HepG2 (cell line): ENCODE measurements around the gene KCNJ14. TPM values are rescaled to one million over a fixed set of nuclear protein-coding genes. Genes with fewer than 3 reads are reported as not detected.

ENCODE experiments used
- ASH2L ChIP-seq: fragments of 300-600, 200-600 bp; sonication (generic); IDR thresholded peaks from 2 replicates; pipeline ENCODE4 v1.7.0; 2017; ENCODE audit warnings: low read depth, mild to moderate bottlenecking, moderate library complexity, mixed read lengths, low read length; ENCODE audit not compliant: insufficient read length
- ATF7-NPFF ChIP-seq: sonication (generic); formaldehyde crosslinking; IDR thresholded peaks from 2 replicates; pipeline ENCODE4 v1.8.1; 2023; ENCODE audit warnings: mild to moderate bottlenecking, low read depth, missing genetic modification reagents, moderate library complexity
- CBX1 ChIP-seq: IDR thresholded peaks from one replicate; pipeline ENCODE4 v1.6.1; 2016; ENCODE audit warnings: antibody characterized with exemption, low read depth
- CENPX ChIP-seq: sonication (generic); formaldehyde crosslinking; IDR thresholded peaks from 2 replicates; pipeline ENCODE4 v1.9.0; 2021; ENCODE audit warnings: mild to moderate bottlenecking, missing genetic modification reagents, moderate library complexity
- MEIS1 ChIP-seq: sonication (generic); formaldehyde crosslinking; IDR thresholded peaks from 2 replicates; pipeline ENCODE4 v1.9.0; 2021; ENCODE audit warnings: mild to moderate bottlenecking, missing genetic modification reagents, moderate library complexity, borderline replicate concordance
- SATB2 ChIP-seq: sonication (generic); formaldehyde crosslinking; IDR thresholded peaks from 2 replicates; pipeline ENCODE4 v1.5.0; 2020; ENCODE audit warnings: missing genetic modification reagents
- SMC3 ChIP-seq: IDR thresholded peaks from 2 replicates; pipeline ENCODE4 v1.6.1; 2011; ENCODE audit warnings: low read length, improper control_type of control experiment
- ZNF10 ChIP-seq: sonication (generic); formaldehyde crosslinking; IDR thresholded peaks from 2 replicates; pipeline ENCODE4 v1.4.0; 2020; ENCODE audit warnings: mild to moderate bottlenecking, low read depth, missing genetic modification reagents, borderline replicate concordance
- ZNF12 ChIP-seq: sonication (generic); formaldehyde crosslinking; IDR thresholded peaks from 2 replicates; pipeline ENCODE4 v1.5.0; 2020; ENCODE audit warnings: missing genetic modification reagents
- ZNF33B ChIP-seq: sonication (generic); formaldehyde crosslinking; IDR thresholded peaks from 2 replicates; pipeline ENCODE4 v1.5.1; 2020; ENCODE audit warnings: mild to moderate bottlenecking, missing genetic modification reagents
- ZSCAN20 ChIP-seq: sonication (generic); formaldehyde crosslinking; IDR thresholded peaks from 2 replicates; pipeline ENCODE4 v1.4.0; 2020; ENCODE audit warnings: missing genetic modification reagents, mild to moderate bottlenecking, borderline replicate concordance
- polyA plus RNA-seq, 8 experiments: library from polyadenylated mRNA; depleted of rRNA in 3 of 8; stranded (reverse) in 7 of 8; unstranded in 1 of 8; fragments of >200 nt; fragmentation: Illumina TruSeq in 4 of 8; extraction: Trizol in 4 of 8; gene quantifications; 2 replicates each; pipeline versions ENCODE4 v1.2.1 to v1.2.3, GENCODE V29; 2011 to 2016; ENCODE audit warnings: low read depth in 4 of 8, missing spikeins in 1 of 8, mixed read lengths in 1 of 8; ENCODE audit not compliant: insufficient read depth in 1 of 8
- total RNA-seq, 5 experiments: library from RNA; depleted of rRNA; stranded (reverse); fragments of >200 nt; fragmentation: Illumina TruSeq; extraction: Trizol; gene quantifications; 2 replicates each; pipeline ENCODE4 v1.2.3, GENCODE V29; 2016; ENCODE audit warnings: low read depth in 1 of 5
- TF ChIP-seq, protein P1 (sequence below): sonication (generic); formaldehyde crosslinking; IDR thresholded peaks from 2 replicates; pipeline ENCODE4 v1.8.1; 2023; ENCODE audit warnings: mild to moderate bottlenecking, moderate library complexity, missing genetic modification reagents
- TF ChIP-seq, protein P2 (sequence below): sonication (generic); formaldehyde crosslinking; IDR thresholded peaks from 2 replicates; pipeline ENCODE4 v1.5.0; 2020; ENCODE audit warnings: mild to moderate bottlenecking, missing genetic modification reagents, moderate library complexity
- TF ChIP-seq, protein P3 (sequence below): sonication (generic); formaldehyde crosslinking; conservative IDR thresholded peaks from 2 replicates; pipeline ENCODE4 v1.4.0; 2020; ENCODE audit warnings: missing genetic modification reagents
- TF ChIP-seq, protein P4 (sequence below): sonication (generic); formaldehyde crosslinking; IDR thresholded peaks from 2 replicates; pipeline ENCODE4 v1.9.0; 2022; ENCODE audit warnings: missing genetic modification reagents, mild to moderate bottlenecking, borderline replicate concordance
- TF ChIP-seq, protein P5 (sequence below): IDR thresholded peaks from 2 replicates; pipeline ENCODE4 v1.6.1; 2012; ENCODE audit warnings: low read length, improper control_type of control experiment
- TF ChIP-seq, protein P6 (sequence below): sonication (generic); formaldehyde crosslinking; IDR thresholded peaks from 2 replicates; pipeline ENCODE4 v1.4.0; 2020; ENCODE audit warnings: mild to moderate bottlenecking, missing genetic modification reagents

Gene KCNJ14
- total and polyA plus RNA-seq, 2 of the 13 experiments (the other 11 are each of a cell fraction or from before 2014, with no cell fraction given): 0.20 to 0.51 TPM

DNA sequence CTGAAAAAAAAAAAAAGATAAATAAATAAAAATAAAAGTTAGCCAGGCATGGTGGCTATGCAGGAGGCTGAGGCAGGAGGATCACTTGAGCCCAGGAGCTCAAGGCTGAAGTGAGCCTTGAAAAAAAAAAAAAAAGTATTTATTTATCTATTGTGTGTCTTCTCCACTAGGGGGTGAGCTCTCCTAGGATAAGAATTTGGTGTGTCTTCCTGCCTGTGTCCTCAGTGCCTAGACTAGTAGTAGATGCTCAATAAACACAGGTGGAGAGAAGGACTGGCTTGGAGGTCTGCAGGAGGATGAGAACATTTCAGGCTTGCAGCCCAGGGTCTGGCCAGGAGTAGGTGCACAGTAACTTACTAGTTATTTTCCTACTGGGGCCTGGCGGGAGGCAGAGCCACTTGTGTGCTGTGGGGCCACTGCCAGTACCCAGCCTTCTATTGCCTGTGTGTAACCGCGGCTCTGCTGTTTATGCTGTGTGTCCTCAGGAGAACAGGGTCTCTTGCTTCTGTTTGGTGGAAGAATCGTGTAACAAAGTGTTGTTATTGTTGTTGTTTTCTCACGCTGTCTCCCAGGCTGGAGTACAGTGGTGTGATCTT, 50.9 kb downstream of the KCNJ14 start (continued):
- no peak for TF ChIP-seq ZNF10
- TF ChIP-seq SATB2 (CRISPR knock-in tag): no peak
- TF ChIP-seq, protein P1, sequence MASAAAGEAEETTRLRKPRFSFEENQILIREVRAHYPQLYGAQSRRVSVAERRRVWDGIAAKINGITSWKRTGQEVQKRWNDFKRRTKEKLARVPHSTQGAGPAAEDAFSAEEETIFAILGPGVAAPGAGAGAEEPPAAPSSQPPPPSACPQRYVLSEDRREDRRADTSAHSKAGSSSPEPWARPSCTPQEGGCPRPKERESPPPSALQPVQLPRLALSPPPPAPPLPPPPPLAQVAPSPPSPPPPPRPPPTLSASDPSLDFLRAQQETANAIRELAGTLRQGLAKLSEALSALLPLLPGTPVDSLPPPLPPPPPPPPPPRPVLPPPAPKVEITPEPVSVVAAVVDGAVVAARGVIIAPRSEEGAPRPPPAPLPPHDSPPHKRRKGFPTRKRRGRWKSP (CRISPR knock-in tag): no peak
- no peak for TF ChIP-seq ZNF33B (CRISPR knock-in tag)
- TF ChIP-seq SMC3: peak; percentile 84
- no peak for TF ChIP-seq ZNF12 (CRISPR knock-in tag)
- TF ChIP-seq, protein P2, sequence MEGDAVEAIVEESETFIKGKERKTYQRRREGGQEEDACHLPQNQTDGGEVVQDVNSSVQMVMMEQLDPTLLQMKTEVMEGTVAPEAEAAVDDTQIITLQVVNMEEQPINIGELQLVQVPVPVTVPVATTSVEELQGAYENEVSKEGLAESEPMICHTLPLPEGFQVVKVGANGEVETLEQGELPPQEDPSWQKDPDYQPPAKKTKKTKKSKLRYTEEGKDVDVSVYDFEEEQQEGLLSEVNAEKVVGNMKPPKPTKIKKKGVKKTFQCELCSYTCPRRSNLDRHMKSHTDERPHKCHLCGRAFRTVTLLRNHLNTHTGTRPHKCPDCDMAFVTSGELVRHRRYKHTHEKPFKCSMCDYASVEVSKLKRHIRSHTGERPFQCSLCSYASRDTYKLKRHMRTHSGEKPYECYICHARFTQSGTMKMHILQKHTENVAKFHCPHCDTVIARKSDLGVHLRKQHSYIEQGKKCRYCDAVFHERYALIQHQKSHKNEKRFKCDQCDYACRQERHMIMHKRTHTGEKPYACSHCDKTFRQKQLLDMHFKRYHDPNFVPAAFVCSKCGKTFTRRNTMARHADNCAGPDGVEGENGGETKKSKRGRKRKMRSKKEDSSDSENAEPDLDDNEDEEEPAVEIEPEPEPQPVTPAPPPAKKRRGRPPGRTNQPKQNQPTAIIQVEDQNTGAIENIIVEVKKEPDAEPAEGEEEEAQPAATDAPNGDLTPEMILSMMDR (CRISPR knock-in tag): peak; percentile 75
- TF ChIP-seq MEIS1 (CRISPR knock-in tag): no peak
- no peak for TF ChIP-seq CENPX (CRISPR knock-in tag)
- TF ChIP-seq, protein P3, sequence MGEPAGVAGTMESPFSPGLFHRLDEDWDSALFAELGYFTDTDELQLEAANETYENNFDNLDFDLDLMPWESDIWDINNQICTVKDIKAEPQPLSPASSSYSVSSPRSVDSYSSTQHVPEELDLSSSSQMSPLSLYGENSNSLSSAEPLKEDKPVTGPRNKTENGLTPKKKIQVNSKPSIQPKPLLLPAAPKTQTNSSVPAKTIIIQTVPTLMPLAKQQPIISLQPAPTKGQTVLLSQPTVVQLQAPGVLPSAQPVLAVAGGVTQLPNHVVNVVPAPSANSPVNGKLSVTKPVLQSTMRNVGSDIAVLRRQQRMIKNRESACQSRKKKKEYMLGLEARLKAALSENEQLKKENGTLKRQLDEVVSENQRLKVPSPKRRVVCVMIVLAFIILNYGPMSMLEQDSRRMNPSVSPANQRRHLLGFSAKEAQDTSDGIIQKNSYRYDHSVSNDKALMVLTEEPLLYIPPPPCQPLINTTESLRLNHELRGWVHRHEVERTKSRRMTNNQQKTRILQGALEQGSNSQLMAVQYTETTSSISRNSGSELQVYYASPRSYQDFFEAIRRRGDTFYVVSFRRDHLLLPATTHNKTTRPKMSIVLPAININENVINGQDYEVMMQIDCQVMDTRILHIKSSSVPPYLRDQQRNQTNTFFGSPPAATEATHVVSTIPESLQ (CRISPR knock-in tag): no peak
- TF ChIP-seq ASH2L: no peak
- no peak for TF ChIP-seq ATF7-NPFF (CRISPR knock-in tag)
- TF ChIP-seq CBX1: no peak
- TF ChIP-seq, protein P4, sequence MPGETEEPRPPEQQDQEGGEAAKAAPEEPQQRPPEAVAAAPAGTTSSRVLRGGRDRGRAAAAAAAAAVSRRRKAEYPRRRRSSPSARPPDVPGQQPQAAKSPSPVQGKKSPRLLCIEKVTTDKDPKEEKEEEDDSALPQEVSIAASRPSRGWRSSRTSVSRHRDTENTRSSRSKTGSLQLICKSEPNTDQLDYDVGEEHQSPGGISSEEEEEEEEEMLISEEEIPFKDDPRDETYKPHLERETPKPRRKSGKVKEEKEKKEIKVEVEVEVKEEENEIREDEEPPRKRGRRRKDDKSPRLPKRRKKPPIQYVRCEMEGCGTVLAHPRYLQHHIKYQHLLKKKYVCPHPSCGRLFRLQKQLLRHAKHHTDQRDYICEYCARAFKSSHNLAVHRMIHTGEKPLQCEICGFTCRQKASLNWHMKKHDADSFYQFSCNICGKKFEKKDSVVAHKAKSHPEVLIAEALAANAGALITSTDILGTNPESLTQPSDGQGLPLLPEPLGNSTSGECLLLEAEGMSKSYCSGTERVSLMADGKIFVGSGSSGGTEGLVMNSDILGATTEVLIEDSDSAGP (CRISPR knock-in tag): no peak
- TF ChIP-seq, protein P5, sequence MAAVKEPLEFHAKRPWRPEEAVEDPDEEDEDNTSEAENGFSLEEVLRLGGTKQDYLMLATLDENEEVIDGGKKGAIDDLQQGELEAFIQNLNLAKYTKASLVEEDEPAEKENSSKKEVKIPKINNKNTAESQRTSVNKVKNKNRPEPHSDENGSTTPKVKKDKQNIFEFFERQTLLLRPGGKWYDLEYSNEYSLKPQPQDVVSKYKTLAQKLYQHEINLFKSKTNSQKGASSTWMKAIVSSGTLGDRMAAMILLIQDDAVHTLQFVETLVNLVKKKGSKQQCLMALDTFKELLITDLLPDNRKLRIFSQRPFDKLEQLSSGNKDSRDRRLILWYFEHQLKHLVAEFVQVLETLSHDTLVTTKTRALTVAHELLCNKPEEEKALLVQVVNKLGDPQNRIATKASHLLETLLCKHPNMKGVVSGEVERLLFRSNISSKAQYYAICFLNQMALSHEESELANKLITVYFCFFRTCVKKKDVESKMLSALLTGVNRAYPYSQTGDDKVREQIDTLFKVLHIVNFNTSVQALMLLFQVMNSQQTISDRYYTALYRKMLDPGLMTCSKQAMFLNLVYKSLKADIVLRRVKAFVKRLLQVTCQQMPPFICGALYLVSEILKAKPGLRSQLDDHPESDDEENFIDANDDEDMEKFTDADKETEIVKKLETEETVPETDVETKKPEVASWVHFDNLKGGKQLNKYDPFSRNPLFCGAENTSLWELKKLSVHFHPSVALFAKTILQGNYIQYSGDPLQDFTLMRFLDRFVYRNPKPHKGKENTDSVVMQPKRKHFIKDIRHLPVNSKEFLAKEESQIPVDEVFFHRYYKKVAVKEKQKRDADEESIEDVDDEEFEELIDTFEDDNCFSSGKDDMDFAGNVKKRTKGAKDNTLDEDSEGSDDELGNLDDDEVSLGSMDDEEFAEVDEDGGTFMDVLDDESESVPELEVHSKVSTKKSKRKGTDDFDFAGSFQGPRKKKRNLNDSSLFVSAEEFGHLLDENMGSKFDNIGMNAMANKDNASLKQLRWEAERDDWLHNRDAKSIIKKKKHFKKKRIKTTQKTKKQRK: no peak
- TF ChIP-seq, protein P6, sequence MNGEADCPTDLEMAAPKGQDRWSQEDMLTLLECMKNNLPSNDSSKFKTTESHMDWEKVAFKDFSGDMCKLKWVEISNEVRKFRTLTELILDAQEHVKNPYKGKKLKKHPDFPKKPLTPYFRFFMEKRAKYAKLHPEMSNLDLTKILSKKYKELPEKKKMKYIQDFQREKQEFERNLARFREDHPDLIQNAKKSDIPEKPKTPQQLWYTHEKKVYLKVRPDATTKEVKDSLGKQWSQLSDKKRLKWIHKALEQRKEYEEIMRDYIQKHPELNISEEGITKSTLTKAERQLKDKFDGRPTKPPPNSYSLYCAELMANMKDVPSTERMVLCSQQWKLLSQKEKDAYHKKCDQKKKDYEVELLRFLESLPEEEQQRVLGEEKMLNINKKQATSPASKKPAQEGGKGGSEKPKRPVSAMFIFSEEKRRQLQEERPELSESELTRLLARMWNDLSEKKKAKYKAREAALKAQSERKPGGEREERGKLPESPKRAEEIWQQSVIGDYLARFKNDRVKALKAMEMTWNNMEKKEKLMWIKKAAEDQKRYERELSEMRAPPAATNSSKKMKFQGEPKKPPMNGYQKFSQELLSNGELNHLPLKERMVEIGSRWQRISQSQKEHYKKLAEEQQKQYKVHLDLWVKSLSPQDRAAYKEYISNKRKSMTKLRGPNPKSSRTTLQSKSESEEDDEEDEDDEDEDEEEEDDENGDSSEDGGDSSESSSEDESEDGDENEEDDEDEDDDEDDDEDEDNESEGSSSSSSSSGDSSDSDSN (CRISPR knock-in tag): no peak
- no peak for TF ChIP-seq ZSCAN20 (CRISPR knock-in tag)
